AG04449 (cell line): ENCODE data around the gene SLC5A6.

Source experiments
- CTCF ChIA-PET: fragments of 350-600 bp; formaldehyde crosslinking; extraction: SDS; loops from one replicate; lab custom pipeline; 2021; ENCODE audit warnings: antibody characterized with exemption; lab: Yijun Ruan, JAX
- POLR2A ChIA-PET: fragments of 400-600, 350-600 bp; formaldehyde crosslinking; extraction: SDS; loops from one replicate; lab custom pipeline; 2020; ENCODE audit warnings: antibody characterized with exemption, inconsistent platforms; lab: Yijun Ruan, JAX
- DNase-seq: peaks from one replicate; pipeline ENCODE4 v3.0.0-alpha.2; 2010; ENCODE audit warnings: low read depth, low spot score
- H3K4me3 ChIP-seq: 2 replicates; pipeline ENCODE4 v1.5.1; 2011; ENCODE audit warnings: low read depth, mild to moderate bottlenecking, control low read depth, low read length
- TF ChIP-seq, protein P1 (sequence below): IDR thresholded peaks from one replicate; pipeline ENCODE4 v1.5.1; 2011; ENCODE audit warnings: mild to moderate bottlenecking, moderate library complexity, low read length, control low read depth, inconsistent platforms; ENCODE audit not compliant: insufficient read depth; ENCODE audit errors: missing control alignments

The SLC5A6 gene

GRCh38 chr2:27221166-27221565 lies 9.1 kb upstream of the SLC5A6 start:
- CTCF ChIA-PET: no interaction called here
- POLR2A ChIA-PET: interaction anchor here (0.7 kb wide), 1 partner anchor 14 kb away, joined by 4 read pairs; no protein-coding TSS in a partner anchor
- TF ChIP-seq, protein P1, sequence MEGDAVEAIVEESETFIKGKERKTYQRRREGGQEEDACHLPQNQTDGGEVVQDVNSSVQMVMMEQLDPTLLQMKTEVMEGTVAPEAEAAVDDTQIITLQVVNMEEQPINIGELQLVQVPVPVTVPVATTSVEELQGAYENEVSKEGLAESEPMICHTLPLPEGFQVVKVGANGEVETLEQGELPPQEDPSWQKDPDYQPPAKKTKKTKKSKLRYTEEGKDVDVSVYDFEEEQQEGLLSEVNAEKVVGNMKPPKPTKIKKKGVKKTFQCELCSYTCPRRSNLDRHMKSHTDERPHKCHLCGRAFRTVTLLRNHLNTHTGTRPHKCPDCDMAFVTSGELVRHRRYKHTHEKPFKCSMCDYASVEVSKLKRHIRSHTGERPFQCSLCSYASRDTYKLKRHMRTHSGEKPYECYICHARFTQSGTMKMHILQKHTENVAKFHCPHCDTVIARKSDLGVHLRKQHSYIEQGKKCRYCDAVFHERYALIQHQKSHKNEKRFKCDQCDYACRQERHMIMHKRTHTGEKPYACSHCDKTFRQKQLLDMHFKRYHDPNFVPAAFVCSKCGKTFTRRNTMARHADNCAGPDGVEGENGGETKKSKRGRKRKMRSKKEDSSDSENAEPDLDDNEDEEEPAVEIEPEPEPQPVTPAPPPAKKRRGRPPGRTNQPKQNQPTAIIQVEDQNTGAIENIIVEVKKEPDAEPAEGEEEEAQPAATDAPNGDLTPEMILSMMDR: no peak

GRCh38 chr2:27220091-27220490 lies 8.0 kb upstream of the SLC5A6 start:
- TF ChIP-seq, protein P1: no peak
- no peak for DNase-seq
- POLR2A ChIA-PET: interaction anchor here (1.0 kb wide), 1 partner anchor 12 kb away, joined by 3 read pairs; no protein-coding TSS in a partner anchor
- CTCF ChIA-PET: interaction anchor here (0.7 to 1.4 kb wide), 3 partner anchors 60 to 124 kb away, joined by 3 to 6 read pairs (median 4); no protein-coding TSS in a partner anchor
- H3K4me3 ChIP-seq: no peak overlapping the region

More at GRCh38 chr2:27221166-27221565, 9.1 kb upstream of the SLC5A6 start:
- H3K4me3 ChIP-seq: no peak overlapping the region
- DNase-seq: no peak

DNA sequence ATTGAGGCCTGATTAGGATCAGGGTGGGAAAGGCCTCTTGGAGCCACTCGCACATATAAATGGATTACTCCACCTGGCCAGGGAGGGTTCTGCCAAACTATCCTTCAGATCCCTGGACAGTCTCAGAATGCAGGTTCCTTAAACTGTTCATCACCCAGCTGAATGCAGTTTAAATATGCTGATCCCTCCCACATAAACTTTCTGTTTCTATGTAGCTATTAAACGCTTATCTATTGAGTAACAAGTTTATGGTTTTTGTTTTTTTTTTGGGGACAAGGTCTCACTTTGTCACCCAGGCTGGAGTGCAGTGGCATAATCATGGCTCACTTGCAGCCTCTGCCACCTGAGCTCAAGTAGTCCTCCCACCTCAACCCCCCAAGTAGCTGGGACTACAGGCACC lies 7.0 kb upstream of the SLC5A6 start:
- POLR2A ChIA-PET: no interaction called here
- no peak for DNase-seq
- no peak overlapping the region for H3K4me3 ChIP-seq
- TF ChIP-seq, protein P1: no peak
- CTCF ChIA-PET: interaction anchor here (1.0 to 2.5 kb wide), 6 partner anchors 17 to 134 kb away, joined by 3 to 8 read pairs (median 4); partner anchors contain the start of gene TRIM54

- peak overlapping the region; percentile 87 for H3K4me3 ChIP-seq
- ChIA-PET CTCF (interaction anchor here (0.8 to 2.5 kb wide), 7 partner anchors 14 to 133 kb away, joined by 3 to 8 read pairs (median 3); partner anchors contain the start of gene TRIM54), POLR2A (no interaction called here)
- TF ChIP-seq, protein P1: no peak
- no peak for DNase-seq
These were observed 6.5 kb upstream of the SLC5A6 start for GRCh38 chr2:27218614-27219013.

DNA sequence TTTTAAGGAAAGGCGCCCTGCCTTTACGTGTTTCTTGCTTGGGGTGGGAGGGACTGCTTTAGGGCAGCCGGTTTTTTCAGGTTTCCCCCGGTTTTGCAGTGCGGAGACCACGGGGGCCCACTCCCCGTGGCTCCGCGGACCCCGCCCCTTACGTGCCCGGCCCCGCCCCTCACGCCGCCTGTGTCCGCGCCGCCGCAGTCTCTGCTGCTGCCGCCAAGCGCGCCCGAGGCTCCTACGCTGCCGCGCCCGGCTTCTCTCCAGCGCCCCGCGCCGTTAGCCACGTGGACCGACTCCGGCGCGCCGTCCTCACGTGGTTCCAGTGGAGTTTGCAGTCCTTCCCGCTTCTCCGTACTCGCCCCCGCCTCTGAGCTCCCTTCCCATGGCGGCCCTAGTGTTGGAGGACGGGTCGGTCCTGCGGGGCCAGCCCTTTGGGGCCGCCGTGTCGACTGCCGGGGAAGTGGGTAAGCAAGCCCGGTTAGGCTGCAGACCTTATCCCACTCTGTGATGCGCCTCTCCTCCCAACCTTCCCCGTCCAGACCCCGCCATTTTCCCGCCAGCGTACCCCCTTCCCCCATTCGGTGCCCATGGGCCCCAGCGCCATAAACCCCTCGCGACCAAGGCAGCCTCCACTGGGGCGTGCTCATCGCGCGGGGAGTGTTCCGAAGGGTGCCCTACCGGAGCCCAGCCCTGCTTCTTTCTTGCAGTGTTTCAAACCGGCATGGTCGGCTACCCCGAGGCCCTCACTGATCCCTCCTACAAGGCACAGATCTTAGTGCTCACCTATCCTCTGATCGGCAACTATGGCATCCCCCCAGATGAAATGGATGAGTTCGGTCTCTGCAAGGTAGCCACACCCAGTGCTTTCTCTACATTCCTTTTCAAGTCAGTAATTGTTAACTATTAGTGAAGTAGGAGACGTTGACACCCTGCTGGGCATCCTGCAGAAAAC lies 5.4 kb upstream of the SLC5A6 start, which contains the start of gene CAD:
TSS of gene CAD (plus strand) at position 197 of the 949 bp plus-strand sequence. CDS start at position 380, 183 bp downstream.
- ChIA-PET POLR2A (interaction anchor here (0.8 kb wide), 2 partner anchors 62 to 139 kb away, joined by 3 to 5 read pairs; partner anchors contain the start of gene EMILIN1), CTCF (interaction anchor here (0.6 to 2.5 kb wide), 16 partner anchors 9 to 132 kb away, joined by 3 to 8 read pairs (median 3); partner anchors contain the start of genes PREB and TRIM54)
- H3K4me3 ChIP-seq: peak within 1 kb of the TSS; percentile 87
- TF ChIP-seq, protein P1: peak; percentile 26
- DNase-seq: no peak
